Measurements from ENCODE around the gene MYBBP1A.

MYBBP1A gene

DNA sequence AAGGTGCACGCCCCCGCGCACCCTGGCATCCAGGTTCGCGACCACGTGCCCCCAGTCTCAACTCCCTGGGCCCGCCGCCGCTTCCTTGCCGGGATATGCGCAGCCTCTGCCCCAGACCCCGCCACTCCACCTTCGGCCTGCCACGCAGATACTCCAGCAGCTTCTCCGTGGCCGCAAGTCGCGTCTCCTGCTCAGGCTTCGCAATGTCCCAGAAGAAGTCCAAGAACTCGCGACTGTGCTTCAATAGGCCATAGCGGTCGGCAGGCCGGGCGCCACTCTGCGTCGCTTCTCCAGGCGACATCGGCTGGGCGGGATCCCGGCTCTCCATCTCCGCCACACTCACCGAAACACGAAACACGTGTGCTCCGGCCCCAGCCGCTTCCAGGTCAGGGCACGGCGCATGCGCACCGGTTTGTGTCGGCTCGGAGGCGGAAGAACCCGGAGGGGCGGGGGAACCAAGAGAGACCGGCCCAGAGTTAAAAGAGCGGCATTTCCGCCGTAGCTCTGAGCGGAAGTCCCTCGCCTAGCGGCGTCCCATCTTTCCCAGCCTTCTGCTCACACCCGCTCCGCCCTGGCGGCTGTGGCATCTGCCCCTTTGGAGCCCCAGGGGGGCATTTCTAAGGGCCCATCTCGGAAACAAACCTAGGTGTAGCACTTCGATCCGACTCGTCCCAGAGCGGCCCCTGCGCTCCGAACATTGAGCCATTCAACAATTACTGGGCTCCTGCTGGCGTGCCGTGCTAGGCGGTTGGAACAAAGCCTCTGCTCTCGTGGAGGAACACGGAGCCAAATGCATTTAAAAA is at the start of gene MYBBP1A:
TSS of gene MYBBP1A (minus strand) at position 388 of the 803 bp plus-strand sequence. CDS start at position 328, 60 bp downstream.
- TF ChIP-seq CTCF (IDR thresholded peaks at IDR 0.05), result no peak

DNA sequence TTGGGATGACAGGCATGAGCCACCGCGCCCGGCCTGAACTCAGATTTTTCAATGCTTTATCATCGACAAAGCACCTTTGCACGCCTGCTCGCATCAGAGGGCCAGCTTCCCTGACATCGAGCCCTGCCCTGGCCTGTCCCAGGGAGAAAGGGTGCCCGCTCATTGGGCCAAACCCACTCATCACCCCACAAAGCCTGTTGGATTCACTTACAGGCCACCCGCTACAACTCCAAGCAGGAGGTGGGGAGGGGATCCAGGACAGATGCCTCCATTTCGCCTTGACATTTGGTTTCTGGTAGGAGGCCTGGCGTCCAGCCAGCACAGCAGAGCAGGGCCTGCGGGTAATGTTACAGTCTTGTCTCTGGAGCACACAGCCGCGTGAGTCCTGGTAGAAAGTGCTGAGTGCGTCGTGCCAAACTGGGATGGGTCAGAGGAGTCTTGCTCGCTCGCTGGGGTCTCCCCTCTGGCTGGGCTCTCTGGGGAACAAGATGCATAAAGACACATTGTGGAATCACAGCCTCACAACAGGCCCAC is 49.0 kb upstream of the MYBBP1A start:
- no peak for TF ChIP-seq CTCF (IDR thresholded peaks at IDR 0.05)

- TF ChIP-seq CTCF (IDR thresholded peaks at IDR 0.05), result no peak
Measured at GRCh38 chr17:4602041-4602440, 46.9 kb upstream of the MYBBP1A start.

DNA sequence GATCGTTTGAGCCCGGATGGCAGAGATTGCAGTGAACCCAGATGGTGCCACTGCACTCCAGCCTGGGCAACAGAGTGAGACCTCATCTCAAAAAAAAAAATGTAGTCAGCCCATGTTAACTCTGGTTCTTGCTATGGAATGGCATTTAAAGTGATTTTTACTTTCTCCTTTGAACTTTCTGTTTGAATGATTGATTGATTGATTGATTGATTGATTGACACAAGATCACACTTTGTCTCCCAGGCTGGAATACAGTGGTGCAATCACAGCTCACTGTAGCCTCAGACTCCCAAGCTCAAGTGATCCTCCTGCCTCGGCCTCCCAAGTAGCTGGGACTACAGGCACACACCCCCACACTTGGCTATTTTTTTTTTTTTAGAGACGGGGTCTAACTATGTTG is 46.1 kb upstream of the MYBBP1A start:
- TF ChIP-seq CTCF (IDR thresholded peaks at IDR 0.05), result no peak

- no peak for TF ChIP-seq CTCF (IDR thresholded peaks at IDR 0.05)
Measured at GRCh38 chr17:4600563-4600962, 45.4 kb upstream of the MYBBP1A start.

DNA sequence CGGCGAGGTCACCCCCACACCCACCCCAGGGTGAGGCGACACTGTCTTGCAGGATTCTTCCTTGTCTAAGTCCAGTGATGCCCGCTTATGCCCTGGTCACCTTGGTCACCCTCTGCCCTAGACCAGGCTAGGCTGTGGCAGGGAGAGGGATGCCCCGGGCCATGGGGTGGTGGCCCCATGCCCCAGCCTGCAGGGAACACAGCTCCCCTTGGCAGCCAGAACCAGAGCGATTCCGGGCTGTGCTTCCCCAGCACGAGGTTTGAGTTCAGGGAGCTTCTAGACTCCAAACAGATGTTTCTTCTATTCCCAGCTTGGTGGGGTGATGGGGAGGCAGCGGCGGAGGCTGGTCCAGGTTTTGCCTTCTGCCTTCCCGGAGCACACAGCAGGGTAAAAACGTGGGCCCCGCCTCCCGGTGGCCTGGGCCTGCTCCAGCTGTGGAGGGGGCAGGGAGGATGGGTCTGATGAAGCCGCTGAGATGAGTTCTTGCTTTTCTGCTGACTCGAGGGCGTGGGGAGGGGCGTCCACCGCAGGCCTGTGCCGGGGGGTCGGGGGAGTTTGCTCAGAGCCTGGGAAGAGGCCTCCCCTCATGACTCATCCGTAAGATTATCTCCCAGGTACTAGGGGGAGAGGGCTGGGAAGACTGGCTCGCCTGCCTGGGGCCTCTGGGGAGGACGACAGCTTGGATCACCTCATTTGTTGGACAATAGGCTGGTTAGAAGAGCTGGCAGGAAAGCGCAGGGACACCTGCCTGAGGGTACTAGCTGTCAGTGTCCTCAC is 44.5 kb upstream of the MYBBP1A start:
- TF ChIP-seq CTCF (IDR thresholded peaks at IDR 0.05), result no peak

DNA sequence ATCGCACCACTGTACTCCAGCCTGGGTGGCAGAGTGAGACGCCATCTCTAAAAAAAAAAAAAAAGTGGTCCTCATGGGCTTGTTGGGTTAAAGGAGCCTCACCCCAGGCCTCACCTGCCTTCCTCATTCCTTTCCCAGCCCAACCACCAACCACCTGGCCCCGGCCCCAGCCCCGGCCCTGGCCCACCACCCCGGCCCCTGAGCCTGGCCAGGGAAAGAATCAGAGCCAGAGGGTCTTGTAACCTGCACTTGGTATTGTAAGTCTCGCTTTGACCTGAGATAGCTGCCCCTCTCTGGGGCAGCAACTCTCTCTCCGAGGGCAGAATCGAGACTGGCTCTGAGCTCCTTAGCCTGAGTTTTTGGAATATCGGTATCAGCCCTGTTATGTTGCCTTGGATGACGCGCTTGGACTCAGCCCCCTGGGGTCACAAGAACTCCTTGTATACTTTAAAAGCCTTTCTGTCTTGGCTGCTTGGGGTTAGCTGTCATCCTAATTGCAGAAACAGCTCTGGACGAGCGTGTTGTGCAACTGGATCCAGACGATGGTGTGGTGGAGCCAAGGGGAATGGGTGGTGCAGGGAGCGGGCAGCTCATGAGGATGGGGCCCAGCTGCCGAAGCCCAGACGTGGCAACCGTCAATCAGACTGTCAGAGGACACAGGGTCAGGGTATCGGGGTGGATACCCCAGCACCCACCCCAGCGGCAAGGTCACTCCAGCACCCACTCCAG is 43.8 kb upstream of the MYBBP1A start:
- no peak for TF ChIP-seq CTCF (IDR thresholded peaks at IDR 0.05)

Data from LNCAP (cell line).